ENCODE measurements around the gene TTC27.

TTC27 gene

DNA sequence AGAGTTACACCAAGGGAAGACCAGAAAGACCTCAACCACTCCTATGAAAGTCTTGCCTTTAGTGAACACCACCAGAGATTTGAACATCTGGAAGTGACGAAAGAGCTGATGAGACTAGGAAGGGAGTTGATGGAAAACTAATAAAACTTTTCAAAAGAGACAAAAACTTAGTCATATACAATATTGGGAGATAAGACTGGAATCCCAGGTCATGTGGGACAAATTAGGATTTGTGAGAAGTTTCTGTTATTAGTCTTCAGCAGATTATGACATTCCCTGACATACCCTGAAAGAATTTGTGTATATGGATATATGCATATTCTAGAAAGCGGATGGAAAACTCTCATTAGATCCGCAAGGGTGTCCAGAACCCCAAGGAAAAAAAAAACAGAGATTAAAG is 173.9 kb downstream of the TTC27 start:
- TF ChIP-seq, protein P1, sequence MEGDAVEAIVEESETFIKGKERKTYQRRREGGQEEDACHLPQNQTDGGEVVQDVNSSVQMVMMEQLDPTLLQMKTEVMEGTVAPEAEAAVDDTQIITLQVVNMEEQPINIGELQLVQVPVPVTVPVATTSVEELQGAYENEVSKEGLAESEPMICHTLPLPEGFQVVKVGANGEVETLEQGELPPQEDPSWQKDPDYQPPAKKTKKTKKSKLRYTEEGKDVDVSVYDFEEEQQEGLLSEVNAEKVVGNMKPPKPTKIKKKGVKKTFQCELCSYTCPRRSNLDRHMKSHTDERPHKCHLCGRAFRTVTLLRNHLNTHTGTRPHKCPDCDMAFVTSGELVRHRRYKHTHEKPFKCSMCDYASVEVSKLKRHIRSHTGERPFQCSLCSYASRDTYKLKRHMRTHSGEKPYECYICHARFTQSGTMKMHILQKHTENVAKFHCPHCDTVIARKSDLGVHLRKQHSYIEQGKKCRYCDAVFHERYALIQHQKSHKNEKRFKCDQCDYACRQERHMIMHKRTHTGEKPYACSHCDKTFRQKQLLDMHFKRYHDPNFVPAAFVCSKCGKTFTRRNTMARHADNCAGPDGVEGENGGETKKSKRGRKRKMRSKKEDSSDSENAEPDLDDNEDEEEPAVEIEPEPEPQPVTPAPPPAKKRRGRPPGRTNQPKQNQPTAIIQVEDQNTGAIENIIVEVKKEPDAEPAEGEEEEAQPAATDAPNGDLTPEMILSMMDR (conservative IDR thresholded peaks at IDR 0.05; ENCODE audit: low read depth, low read length), result no peak

GRCh38 chr2:32802877-32803276 is 175.0 kb downstream of the TTC27 start:
- no peak for DNase-seq (ENCODE audit: low read depth)
- no peak overlapping the region for H3K4me3 ChIP-seq (ENCODE audit: low read length)
- TF ChIP-seq, protein P1 (conservative IDR thresholded peaks at IDR 0.05; ENCODE audit: low read depth, low read length), result no peak

More for the DNA sequence above, 173.9 kb downstream of the TTC27 start:
- no peak overlapping the region for H3K4me3 ChIP-seq (ENCODE audit: low read length)
- no peak for DNase-seq (ENCODE audit: low read depth)

DNA sequence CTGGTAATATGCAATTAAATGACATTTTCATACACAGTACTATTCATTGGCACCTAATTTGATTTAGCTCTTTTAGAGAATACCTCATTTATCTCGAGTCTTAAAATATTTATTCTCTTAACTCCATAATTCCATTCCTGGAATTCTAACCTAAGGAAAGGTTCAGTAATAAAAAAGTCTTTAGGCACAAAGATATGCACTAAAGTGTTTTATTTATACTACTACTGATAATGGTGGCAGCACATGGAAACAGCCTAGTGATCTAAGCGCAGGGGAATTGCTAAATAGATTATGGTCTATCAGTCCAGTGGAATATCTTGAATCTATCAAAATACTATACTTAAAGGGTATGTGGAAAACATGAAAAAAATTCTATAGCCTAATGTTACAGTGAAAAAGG is 176.4 kb downstream of the TTC27 start:
- no peak overlapping the region for H3K4me3 ChIP-seq (ENCODE audit: low read length)
- TF ChIP-seq, protein P1 (conservative IDR thresholded peaks at IDR 0.05; ENCODE audit: low read depth, low read length), result no peak
- DNase-seq (ENCODE audit: low read depth), result no peak

- H3K4me3 ChIP-seq (ENCODE audit: low read length), result no peak overlapping the region
- TF ChIP-seq, protein P1 (conservative IDR thresholded peaks at IDR 0.05; ENCODE audit: low read depth, low read length), result no peak
- DNase-seq (ENCODE audit: low read depth), result no peak
Measured at GRCh38 chr2:32805104-32806095, 177.6 kb downstream of the TTC27 start.

DNA sequence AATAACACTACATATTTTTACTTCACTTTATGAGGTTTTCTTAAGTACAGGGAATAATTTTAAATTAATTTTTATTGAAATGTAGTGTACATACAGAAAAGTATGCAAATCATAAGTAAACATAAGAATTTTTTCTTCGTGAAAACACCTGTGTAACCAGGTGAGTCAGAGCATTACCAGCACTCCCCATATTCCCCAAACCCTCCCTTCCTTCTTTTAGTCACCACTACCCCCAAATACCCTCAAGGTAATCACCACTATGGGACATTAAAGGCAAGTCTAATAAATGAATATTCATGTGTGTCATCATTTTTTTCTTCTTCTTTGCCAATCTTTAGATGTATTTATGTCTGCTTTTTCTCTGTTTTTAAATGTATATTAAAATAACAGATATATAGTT is 179.0 kb downstream of the TTC27 start:
- no peak for DNase-seq (ENCODE audit: low read depth)
- H3K4me3 ChIP-seq (ENCODE audit: low read length), result no peak overlapping the region
- TF ChIP-seq, protein P1 (conservative IDR thresholded peaks at IDR 0.05; ENCODE audit: low read depth, low read length), result no peak

DNA sequence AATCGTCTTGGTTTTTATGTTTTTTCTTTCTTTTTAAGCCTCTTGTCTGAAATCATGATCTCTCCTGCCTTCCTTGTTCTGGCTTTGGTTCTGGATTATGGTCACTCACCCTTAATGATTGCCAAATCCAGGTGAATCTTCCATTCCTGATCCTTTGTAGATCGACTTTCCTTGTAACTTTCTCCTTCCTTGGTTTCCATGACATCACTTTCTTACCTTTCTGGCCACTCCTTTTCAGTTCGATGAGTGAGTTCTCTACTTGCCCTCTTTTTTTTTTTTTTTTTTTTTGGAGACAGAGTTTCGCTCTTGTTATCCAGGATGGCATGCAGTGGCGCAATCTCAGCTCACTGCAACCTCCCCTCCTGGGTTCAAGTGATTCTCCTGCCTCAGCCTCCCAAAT is 179.8 kb downstream of the TTC27 start:
- TF ChIP-seq, protein P1 (conservative IDR thresholded peaks at IDR 0.05; ENCODE audit: low read depth, low read length), result no peak
- DNase-seq (ENCODE audit: low read depth), result no peak
- no peak overlapping the region for H3K4me3 ChIP-seq (ENCODE audit: low read length)
